Activated CD8-positive, alpha-beta memory T cell treated with anti-CD3 and anti-CD28 coated beads, Interleukin-2, amount 50 U/mL, for 24 hours (primary cell): ENCODE results near the gene DDX10.

Experiments
- DNase-seq: peaks from one replicate; pipeline ENCODE4 v3.0.0-alpha.2; 2020; ENCODE audit errors: extremely low read depth

DDX10 gene

DNA sequence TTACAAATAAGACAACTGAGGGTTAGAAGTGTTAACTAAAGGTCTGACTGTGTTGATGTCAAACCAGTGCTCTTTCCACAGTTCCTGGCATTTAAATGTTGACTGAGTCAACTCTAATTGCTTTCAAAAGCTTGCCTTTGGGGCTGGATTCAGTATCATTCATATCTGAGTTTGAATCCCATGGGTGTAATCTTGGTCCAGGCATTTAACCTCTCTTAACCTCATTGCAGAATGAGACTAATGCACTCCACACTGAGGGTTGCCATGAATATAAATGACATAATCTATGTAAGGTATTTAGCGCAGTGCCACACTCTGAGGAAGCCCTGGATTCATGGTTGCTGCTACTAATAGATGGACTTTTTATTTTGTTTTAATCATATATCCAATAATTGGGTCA, 274.3 kb downstream of the DDX10 start:
- no peak for DNase-seq

DNA sequence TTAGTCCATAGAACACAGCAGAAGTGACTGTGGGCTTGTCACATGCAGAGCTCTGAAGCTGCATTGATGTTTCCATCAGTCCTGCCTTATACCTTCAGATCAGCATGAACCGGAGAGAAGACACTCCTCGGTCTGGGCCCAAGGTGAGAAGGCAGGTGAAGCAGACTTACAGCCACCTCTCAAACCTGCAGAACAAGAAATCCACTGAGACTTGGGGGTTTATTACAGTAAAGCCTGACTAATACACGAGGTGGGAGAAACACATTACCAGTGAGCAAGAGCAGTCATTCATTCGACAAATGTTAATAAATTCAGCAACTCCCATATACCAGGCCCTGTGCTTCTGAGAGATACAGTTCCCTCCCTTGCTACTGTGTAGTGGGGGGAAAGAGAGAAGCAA, 279.0 kb downstream of the DDX10 start:
- no peak for DNase-seq

DNA sequence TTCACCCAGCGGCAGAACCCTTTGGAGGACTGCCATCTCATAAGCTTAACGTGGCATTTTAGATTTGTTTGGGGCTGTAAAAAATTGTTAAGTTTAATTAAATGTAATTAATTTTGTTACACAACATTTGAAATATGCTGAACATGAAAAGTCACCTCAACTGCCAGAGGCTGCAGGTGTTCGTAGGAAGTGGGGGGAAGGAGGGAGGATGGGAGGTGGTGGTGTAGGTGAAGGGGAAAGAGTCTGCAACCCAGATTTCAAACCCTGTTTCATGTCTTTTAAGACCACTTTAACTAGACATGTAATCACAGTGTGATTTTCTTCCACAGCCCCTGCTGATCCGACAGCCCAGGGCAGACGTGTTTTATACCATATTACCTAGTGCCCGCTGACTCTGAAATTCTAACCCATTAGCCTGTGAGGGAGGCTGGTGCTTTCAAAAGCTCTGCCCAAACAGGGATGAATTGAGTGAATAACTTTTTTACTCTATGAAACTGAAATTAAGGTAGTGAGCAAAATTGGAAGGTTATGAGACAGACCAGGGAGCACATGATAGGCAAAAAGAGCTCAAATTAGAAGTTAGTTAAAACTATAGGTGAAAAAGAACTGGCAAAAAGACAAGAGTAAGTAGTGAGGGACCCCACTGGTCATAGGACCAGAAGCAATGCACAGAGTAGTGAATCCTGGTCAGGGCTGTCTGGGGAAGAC, 279.8 kb downstream of the DDX10 start:
- DNase-seq: no peak

DNA sequence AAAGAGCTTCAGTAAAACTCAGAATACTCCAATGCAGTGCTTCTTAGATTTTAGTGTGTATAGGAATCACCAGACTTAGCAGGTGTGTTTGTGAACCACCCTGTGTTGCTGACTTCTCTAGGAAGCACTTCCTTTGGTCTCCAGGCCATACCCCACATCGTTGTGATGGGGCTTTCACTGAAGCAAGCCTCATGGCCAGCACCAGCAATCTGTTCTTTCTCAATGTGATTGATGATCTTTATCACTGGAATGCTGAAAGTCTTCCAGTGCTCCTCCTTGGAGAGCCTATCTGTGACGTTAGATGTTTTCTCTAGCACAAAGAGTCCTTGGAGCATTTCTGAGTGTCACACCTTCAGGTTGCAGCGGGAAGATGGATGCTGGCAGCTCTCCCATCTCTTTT, 280.5 kb downstream of the DDX10 start:
- DNase-seq: no peak

DNA sequence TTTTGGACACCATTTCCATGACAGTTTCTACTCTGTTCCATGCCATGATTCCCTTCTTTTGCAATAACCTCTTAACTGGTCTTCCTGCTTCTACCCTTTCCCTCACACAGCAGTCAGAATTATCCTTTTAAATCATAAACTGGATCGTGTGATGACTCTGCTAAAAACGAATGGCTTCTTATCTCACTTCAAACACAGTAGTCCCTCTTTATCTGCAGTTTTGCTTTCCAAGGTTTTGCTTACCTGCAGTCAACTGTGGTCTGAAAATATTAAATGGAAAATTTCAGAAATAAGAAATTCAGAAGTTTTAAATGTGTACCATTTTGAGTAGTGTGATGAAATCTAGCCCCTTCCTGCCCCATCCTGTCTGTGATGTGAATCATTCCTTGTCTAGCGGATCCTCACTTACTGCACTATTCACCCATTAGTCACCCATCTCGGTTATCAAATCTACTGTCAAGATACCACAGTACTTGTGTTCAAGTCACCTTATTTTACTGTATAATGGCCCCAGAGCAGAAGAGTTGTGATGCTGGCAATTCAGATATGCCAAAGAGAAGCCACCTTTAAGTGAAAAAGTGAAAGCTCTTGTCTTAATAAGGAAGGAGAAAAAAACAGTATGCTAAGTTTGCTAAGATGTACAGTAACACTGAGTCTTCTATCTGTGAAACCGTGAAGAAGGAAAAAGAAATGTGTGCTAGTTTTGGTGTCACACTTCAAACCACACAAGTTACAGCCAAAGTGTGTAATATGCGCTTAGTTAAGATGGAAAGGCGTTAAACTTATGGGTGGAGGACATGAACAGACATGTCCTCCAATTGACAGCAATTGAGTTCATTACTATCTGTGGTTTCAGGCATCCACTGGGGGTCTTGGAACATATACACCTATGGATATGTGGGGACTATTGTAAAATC, 283.0 kb downstream of the DDX10 start:
- no peak for DNase-seq

DNA sequence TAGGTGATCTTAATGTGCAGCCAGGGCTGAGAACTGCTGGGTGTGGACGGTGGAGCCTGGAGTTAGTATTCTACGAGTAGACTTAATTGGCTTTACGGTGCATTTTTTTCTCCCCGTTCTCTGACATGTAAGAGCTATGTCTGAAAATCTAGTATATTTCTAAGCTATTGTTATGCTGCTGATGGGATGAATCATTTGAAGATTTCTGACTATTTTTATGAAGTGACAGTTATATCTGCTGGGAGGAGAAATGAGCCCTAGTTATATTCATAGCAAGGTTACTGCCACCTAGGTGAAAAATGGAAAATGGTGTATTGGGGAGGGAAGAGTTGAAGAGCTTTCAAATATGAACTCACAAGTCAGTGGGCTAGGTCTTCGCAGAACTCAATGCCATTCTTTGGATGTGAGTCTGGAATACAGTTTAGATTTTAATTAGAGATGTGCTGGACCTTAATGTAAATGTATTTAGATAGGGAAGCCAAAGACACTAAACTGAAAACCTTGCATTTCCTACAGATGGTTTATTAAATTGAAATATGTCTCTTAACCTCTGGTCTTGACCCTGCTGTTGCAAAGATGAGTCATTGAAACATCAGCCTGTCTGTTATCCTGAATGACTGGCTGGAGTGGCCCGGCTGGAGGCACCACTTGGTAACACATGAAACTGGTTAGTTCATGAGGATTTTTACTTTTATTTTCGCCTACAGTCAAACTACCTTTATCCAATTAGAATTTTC, 293.7 kb downstream of the DDX10 start:
- DNase-seq: no peak

DNA sequence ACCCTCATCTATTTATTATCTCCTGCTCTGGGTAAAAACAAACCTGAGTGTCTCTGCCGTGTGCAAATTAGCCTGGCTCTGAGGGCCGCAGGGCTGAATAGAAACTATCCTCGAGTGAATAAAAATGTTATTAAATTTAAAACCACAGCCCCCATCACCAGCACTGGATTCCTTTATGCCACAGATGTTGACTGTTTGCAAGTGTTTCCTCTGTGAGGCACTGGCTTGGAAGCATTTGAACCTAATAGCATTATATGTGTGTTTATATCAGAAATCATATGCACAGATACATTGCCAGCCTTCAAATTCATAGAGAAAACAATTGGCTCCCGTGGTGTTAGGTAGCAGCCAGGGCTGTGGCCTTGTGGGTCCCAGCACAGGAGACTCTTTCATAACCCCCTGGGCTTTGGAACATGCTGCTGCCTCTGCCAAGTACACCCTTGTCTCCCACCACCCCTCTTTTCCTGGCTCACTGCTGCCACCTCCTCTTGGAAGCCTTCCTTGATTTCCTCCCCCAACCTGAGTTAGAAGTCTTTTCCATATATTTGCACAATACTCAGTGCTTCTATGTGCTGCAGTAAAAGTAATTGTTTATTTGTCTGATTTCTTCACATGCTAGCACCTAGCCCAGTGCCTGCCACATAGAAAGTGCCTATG, 294.4 kb downstream of the DDX10 start:
- no peak for DNase-seq

DNA sequence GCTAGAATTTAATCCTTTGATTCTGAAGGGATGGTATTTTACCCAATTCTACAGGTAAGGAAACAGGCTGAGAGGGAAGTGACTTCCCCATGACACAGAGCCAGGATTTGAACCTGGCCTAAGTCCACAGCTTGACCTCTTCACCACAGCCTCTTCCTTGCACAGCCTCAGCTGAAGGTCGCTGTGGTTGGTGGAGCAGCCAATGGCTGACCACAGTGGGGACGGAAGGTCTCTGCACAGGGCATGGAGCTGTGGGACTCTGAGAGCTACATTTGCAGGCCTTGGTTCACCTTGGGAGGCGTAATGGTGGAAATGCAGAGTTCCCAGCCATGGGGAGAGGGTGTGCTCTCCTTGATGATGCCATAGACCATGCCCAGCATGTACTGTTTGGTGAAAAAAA, 295.0 kb downstream of the DDX10 start:
- DNase-seq: no peak

DNA sequence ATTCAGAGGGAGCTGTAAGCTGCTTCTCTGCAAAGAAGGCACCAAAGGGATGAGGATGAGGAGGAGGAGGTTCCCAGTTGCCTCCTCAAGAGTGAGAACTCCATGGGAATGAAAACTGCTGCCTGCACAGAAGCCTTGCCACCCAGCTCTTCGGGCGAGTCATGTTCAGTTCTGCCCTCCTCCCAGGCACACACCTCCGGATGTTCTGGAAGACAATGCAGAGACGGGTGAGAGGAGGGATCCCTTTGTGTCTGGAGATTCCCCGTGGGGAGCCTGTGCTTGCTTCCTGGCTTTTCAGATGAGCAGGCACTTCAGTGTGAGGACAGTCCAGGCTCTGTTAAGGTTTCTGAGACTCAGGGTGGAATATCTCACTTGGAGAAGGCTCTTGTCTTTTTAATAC, 295.6 kb downstream of the DDX10 start:
- DNase-seq: no peak

DNA sequence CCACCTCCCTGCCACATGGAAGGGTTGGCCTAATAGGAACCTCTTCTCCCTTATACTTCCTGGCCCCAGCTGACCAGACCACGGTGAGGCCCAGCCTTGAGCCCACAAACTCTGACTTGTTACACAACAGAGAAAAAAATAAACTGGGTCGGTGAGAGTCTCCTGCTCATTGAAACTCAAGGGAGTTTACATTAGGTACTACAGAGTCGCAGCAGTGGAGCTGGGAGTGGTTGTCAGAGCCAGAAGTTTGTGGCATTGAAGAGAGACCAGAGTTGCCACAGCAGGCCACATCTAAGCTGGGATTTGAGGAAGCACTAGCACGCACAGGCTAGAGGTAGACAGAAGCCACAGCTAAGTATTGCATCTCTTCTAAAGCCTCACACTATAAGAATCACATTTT, 296.2 kb downstream of the DDX10 start:
- no peak for DNase-seq

DNA sequence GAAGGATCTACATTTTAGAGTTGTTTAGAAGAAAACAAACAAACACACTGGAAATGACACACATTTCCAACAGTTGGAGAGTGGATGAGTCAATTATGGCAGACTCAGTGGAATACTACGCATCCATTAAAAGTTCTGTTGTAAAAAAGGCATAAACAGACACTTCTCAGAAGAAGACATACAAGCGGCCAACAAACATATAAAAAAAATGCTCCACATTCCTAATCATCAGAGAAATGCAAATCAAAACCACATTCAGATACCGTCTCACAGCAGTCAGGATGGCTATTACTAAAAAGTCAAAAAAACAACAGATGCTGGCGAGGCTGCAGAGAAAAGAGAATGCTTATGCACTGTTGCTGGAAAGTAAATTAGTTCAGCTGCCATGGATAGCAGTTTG, 298.2 kb downstream of the DDX10 start:
- no peak for DNase-seq

DNA sequence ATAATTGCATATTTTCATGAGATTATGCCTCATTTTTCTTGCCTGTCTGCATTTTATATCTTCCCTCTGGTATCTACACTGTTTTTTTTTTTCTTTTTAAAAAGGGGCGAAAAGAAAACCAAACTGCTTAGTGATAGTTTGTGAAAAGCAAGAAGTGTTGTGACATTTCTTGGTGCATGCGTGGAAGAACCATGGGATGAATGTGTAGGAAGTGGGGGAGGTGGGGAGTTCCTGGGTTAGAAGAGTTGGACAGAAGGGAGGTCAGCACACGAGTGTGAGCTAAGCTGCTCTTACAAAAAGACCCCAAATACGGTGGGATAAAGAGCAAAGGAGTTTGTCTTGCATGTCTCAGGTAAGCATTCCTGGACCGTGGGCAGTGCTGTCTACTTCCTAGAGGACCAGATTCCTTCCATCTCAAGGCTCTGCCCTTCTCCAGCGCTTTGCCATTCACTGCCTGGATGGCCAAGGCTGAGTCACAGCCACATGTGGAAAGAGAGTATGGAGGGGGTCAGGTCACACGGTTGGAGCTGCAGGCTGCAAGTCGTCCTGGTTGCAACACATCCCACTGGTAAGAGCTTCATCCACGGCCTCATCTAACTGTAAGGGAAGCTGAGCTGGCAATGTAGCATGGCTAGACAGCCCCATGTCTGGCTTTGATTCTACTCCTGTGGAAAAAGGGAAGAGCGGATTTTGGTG, 300.6 kb downstream of the DDX10 start:
- DNase-seq: no peak

DNA sequence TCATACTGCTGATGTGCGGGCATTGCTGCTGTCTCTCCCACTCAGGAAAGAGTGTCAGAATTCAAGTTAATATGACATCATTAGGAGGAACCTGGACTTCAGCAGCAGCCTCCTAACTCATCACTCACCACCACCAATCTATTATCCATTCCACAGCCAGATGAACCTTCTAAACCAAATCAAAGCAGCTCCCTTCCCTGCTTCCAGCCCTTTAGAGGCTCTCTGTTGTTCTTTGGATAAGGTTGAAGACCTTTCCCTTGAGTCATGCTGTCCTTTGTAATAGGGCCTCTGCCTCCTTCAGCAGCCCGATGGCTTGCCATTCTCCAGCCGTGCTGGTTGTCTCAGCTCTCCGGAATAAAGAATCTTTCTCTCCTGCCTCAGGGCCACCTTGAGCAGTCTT, 301.3 kb downstream of the DDX10 start:
- no peak for DNase-seq

DNA sequence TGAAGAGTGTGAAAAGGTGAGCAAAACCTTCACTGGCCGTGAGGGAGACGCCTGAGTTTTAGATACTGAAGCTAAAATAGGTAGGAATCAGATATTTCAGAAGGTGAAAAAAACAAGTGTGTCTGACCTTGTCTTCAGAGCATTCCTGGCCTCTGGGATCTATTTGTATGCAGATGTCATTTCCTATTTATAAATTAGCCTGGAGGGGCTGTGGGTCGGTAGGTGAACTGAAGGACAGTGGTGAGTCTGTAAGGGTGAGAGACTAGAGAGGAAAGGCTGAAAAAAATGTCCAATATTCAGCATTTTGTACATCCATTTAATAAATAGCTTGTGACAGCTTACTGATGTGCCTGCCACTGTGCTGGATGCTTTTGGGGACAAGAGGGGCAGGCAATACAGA, 302.1 kb downstream of the DDX10 start:
- DNase-seq: no peak

DNA sequence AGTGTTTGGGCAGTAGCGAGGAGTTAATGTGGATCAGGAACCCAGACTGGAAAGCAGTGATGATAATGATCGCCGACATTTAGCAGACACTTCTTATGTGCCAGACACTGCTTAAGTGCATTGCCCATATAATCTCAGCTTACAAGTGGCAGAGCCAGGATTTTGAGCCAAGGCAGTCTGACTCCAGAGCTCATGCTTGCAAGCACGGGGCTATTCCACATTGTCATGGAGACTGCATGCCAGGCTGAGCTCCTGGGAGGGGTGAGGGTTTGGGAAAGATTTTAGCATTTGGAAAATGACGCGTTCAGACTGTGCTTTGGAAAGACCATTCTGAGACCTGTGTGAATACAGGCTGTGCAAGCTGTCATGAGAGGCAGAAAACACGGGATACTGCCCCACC, 302.7 kb downstream of the DDX10 start:
- no peak for DNase-seq

DNA sequence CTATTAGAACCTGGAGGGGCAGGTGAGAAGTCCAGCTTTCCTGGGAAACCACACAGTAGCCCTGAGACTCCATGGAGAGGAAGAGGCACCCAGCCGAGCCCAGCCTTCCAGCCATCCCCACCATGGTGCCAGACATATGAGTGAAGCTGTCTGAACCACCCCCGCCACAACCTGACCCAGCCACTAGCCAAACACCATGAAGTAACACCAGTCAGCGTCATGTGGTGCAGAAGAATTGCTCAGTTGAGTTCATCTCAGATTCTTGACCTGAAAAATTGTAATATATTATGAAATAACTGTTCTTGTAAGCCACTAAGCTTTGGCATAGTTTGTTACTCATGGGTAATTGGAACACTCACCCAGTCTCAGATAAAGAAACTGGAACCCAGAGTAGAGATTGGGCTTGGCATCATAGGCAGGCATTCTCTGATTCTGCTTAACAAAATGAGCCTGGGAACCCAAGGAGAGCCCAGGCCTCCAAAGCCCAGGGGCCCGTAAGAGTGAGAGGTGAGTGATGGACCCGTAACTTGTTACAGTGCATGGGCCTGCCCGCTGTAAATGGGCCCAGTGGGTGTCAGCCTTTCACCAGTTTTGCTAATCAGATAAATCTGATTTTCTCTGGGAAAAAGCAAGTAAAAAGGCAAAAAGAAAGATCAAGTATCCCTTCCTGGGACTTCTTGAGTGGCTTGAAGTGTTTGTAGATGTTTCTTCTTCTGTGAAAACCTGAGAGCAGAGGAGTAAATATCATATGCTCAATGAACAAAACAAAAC, 305.5 kb downstream of the DDX10 start:
- DNase-seq: no peak

DNA sequence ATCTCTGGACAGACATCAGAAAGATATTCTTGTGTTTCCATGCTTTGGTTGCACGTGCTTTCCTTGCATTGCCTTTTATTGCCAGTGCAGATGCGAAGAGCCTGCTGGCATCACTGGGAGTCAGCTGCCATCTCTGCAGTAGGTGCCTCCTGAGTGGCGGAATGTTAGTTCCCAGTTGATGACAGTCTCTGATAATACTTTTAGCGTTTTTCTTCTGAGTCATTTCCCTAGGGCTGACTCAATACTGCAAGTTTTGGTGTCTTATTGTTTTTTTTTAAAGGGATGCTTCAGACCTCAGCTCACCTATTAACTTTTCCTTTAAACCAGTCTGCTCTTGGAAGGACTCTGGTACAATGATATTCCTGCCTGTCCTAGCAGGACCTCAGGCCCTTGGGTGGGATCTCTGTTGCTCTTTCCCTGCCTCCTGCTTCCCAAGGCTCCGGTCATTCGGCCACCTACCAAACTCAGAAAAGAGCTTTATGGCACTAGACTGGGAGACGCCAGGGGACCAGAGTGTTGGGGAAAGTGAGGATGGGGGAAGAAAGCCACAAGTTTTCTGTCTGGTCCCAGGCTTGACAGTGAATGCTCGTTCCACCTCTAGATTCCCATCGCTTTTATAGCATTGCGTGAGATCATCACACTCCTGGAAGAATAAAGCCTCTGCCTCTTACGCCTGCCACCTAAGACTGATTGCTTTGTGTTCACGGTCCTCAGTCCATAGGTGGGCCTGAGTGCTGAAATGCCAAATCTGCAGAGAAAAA, 308.7 kb downstream of the DDX10 start:
- no peak for DNase-seq

DNA sequence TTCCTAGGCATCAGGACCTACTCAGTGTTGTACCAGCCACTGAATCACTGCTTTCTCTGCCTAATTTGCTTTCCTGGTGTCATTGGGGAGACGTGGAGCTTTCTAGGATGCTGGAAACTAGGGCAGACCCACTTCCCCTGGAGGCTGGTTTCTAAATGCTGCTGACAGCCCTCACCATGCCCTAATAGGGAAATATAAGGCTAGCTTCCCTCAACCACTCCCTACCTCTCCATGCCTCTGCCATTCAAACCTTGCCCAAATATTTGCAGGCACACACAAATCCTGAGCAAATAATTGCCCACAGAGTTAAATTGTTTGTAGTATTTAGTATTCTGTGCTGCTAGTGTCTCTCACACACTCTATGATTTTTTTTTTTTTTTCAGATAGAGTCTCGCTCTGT, 310.2 kb downstream of the DDX10 start:
- DNase-seq: no peak

DNA sequence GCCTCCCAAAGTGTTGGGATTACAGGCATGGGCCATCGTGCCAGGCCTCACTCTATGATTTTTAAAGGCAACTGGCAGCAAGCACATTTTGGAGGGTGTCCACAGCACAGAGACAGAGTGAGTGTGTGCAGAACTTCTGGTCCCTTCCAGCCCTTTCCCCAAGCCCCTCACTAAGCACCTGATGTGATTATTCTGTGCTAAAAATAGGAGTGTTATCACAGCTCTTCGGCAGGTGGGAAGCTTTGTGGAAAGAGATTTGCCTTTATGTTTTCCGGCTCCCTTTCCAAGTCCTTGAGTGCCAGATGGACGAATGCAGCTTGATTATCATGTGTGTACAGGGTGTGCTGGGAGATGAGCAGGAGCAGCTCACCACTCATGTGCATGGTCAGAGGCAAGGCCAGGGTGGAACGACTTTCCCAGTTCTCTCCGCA, 310.8 kb downstream of the DDX10 start:
- DNase-seq: no peak
